WTC11 (cell line): Measurements from ENCODE around the gene IGFN1. TPM values are rescaled to one million over a fixed set of nuclear protein-coding genes. Genes with fewer than 3 reads are reported as not detected.

ENCODE experiments used
- ATAC-seq: fragments of 200-7000 bp; cut with Tn5 transposase; 2 replicates; pipeline ENCODE4 v1.10.0; 2021; ENCODE audit warnings: mild to moderate bottlenecking, moderate library complexity
- CTCF ChIA-PET: fragments of 300-600 bp; sonication (Branson Sonifier 250); formaldehyde crosslinking; loops from one replicate; lab custom pipeline; 2021; ENCODE audit warnings: antibody characterized with exemption; lab: Charles Lee
- POLR2A ChIA-PET: fragments of 350-600 bp; sonication (Branson Sonifier 250); formaldehyde crosslinking; loops from one replicate; lab custom pipeline; 2021; ENCODE audit warnings: antibody characterized with exemption; lab: Charles Lee
- DNase-seq: peaks from one replicate; pipeline ENCODE4 v3.0.0; 2021; ENCODE audit warnings: low spot score
- H3K27ac Mint-ChIP-seq: 2 replicates; pipeline ENCODE4 v1.8.0; 2021; ENCODE audit warnings: mixed read lengths
- H3K27me3 Mint-ChIP-seq: 2 replicates; pipeline ENCODE4 v1.8.0; 2021; ENCODE audit warnings: low read depth, mild to moderate bottlenecking, moderate library complexity, mixed read lengths
- H3K36me3 Mint-ChIP-seq: 2 replicates; pipeline ENCODE4 v1.8.0; 2021; ENCODE audit warnings: mixed read lengths
- H3K4me1 Mint-ChIP-seq: 2 replicates; pipeline ENCODE4 v1.8.0; 2022; ENCODE audit warnings: mixed read lengths
- H3K4me3 Mint-ChIP-seq: 2 replicates; pipeline ENCODE4 v1.8.0; 2021; ENCODE audit warnings: mild to moderate bottlenecking, moderate library complexity, mixed read lengths
- H3K9me3 Mint-ChIP-seq: 2 replicates; pipeline ENCODE4 v1.8.0; 2021; ENCODE audit warnings: mixed read lengths
- CREM ChIP-seq: sonication (generic); formaldehyde crosslinking; IDR thresholded peaks from 2 replicates; pipeline ENCODE4 v1.8.1; 2022; ENCODE audit warnings: mild to moderate bottlenecking, missing genetic modification reagents, moderate library complexity
- ELF4 ChIP-seq: sonication (generic); formaldehyde crosslinking; IDR thresholded peaks from 2 replicates; pipeline ENCODE4 v1.8.1; 2022; ENCODE audit warnings: low read depth, mild to moderate bottlenecking, moderate library complexity, missing genetic modification reagents
- FOXK1 ChIP-seq: sonication (generic); formaldehyde crosslinking; IDR thresholded peaks from 2 replicates; pipeline ENCODE4 v1.8.0; 2022; ENCODE audit warnings: mild to moderate bottlenecking, moderate library complexity, missing genetic modification reagents
- HMGA2 ChIP-seq: fragments of 250-450 bp; sonication (Bioruptor Pico); IDR thresholded peaks from 2 replicates; pipeline ENCODE4 v1.4.0; 2021; ENCODE audit warnings: mild to moderate bottlenecking, moderate library complexity
- JAZF1 ChIP-seq: fragments of 250-450 bp; sonication (Bioruptor Pico); IDR thresholded peaks from 2 replicates; pipeline ENCODE4 v1.9.0; 2021; ENCODE audit warnings: moderate library complexity, mild to moderate bottlenecking, inconsistent platforms
- NR2C2 ChIP-seq: sonication (generic); formaldehyde crosslinking; IDR thresholded peaks from 2 replicates; pipeline ENCODE4 v1.8.0; 2022; ENCODE audit warnings: mild to moderate bottlenecking, missing genetic modification reagents
- NR3C1 ChIP-seq: sonication (generic); formaldehyde crosslinking; conservative IDR thresholded peaks from 2 replicates; pipeline ENCODE4 v1.8.1; 2023; ENCODE audit warnings: low read depth, mild to moderate bottlenecking, missing genetic modification reagents
- OVOL2 ChIP-seq: fragments of 250-450 bp; sonication (Bioruptor Pico); IDR thresholded peaks from 2 replicates; pipeline ENCODE4 v1.9.0; 2021; ENCODE audit warnings: mild to moderate bottlenecking, borderline replicate concordance
- RELA ChIP-seq: sonication (generic); formaldehyde crosslinking; IDR thresholded peaks from 2 replicates; pipeline ENCODE4 v1.8.1; 2022; ENCODE audit warnings: missing genetic modification reagents, mild to moderate bottlenecking, borderline replicate concordance
- ZNF423 ChIP-seq: fragments of 250-450 bp; sonication (Bioruptor Pico); IDR thresholded peaks from 2 replicates; pipeline ENCODE4 v2.1.2; 2022; ENCODE audit warnings: mild to moderate bottlenecking, moderate library complexity
- total RNA-seq: library from RNA; stranded (reverse); gene quantifications from 3 replicates; pipeline ENCODE4 v1.2.3, GENCODE V29; 2021
- TF ChIP-seq, protein P1 (sequence below): sonication (generic); formaldehyde crosslinking; IDR thresholded peaks from 2 replicates; pipeline ENCODE4 v1.8.1; 2023; ENCODE audit warnings: mild to moderate bottlenecking, missing genetic modification reagents
- TF ChIP-seq, protein P2 (sequence below): sonication (generic); formaldehyde crosslinking; IDR thresholded peaks from 2 replicates; pipeline ENCODE4 v1.8.1; 2023; ENCODE audit warnings: mild to moderate bottlenecking, missing genetic modification reagents, moderate library complexity
- TF ChIP-seq, protein P3 (sequence below): sonication (generic); formaldehyde crosslinking; conservative IDR thresholded peaks from 2 replicates; pipeline ENCODE4 v1.8.1; 2023; ENCODE audit warnings: mild to moderate bottlenecking, low read depth, missing genetic modification reagents, moderate library complexity
- TF ChIP-seq, protein P4 (sequence below): sonication (generic); formaldehyde crosslinking; IDR thresholded peaks from 2 replicates; pipeline ENCODE4 v1.8.0; 2023; ENCODE audit warnings: missing genetic modification reagents
- TF ChIP-seq, protein P5 (sequence below): sonication (generic); formaldehyde crosslinking; conservative IDR thresholded peaks from 2 replicates; pipeline ENCODE4 v1.8.1; 2022; ENCODE audit warnings: mild to moderate bottlenecking, missing genetic modification reagents
- TF ChIP-seq, protein P6 (sequence below): sonication (generic); formaldehyde crosslinking; IDR thresholded peaks from 2 replicates; pipeline ENCODE4 v1.8.1; 2023; ENCODE audit warnings: mild to moderate bottlenecking, missing genetic modification reagents, borderline replicate concordance
- TF ChIP-seq, protein P7 (sequence below): sonication (generic); formaldehyde crosslinking; IDR thresholded peaks from 2 replicates; pipeline ENCODE4 v1.8.1; 2023; ENCODE audit warnings: mild to moderate bottlenecking, moderate library complexity, missing genetic modification reagents
- TF ChIP-seq, protein P8 (sequence below): fragments of 250-450 bp; sonication (Bioruptor Pico); IDR thresholded peaks from 2 replicates; pipeline ENCODE4 v1.9.0; 2021; ENCODE audit warnings: mild to moderate bottlenecking
- TF ChIP-seq, protein P9 (sequence below): fragments of 250-450 bp; sonication (Bioruptor Pico); IDR thresholded peaks from 2 replicates; pipeline ENCODE4 v1.9.0; 2021; ENCODE audit warnings: mild to moderate bottlenecking

The IGFN1 gene
- total RNA-seq, 1 experiment from 2014 or later: 0.11 TPM

DNA sequence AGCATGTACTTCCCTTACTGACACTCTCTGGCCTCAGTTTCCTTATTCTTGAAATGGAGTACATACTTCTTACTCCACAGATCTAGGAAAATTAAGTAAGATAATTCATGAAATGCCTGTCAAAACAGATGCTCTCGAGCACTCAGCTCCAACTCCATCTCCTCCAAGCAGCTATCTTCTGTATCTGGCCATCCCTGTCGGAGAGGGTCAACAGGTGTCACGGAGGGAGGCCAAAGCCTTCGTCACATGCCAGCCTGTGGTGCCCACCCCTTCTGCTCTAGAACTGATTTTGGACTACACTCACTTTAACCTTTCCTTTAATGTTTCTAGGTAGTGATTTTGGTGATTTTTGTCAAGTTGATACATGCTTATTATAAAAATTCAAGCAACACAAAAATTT is 73.9 kb downstream of the IGFN1 start:
- CTCF ChIA-PET: interaction anchor here (1.8 to 2.0 kb wide), 2 partner anchors 41 to 82 kb away, joined by 4 to 5 read pairs; no protein-coding TSS in a partner anchor
- no peak for DNase-seq
- Mint-ChIP-seq H3K36me3 (no peaks in the 10 kb centered on the region), H3K9me3 (no peaks in the 10 kb centered on the region), H3K4me1 (peaks cover 9% of the 10 kb centered on the region), H3K4me3 (no peak overlapping the region), H3K27me3 (peaks cover 11% of the 10 kb centered on the region), H3K27ac (no peak overlapping the region)
- no peak for TF ChIP-seq HMGA2 (CRISPR knock-in tag)
- TF ChIP-seq RELA: no peak
- no peak for TF ChIP-seq ZNF423 (CRISPR knock-in tag)
- TF ChIP-seq, protein P1, sequence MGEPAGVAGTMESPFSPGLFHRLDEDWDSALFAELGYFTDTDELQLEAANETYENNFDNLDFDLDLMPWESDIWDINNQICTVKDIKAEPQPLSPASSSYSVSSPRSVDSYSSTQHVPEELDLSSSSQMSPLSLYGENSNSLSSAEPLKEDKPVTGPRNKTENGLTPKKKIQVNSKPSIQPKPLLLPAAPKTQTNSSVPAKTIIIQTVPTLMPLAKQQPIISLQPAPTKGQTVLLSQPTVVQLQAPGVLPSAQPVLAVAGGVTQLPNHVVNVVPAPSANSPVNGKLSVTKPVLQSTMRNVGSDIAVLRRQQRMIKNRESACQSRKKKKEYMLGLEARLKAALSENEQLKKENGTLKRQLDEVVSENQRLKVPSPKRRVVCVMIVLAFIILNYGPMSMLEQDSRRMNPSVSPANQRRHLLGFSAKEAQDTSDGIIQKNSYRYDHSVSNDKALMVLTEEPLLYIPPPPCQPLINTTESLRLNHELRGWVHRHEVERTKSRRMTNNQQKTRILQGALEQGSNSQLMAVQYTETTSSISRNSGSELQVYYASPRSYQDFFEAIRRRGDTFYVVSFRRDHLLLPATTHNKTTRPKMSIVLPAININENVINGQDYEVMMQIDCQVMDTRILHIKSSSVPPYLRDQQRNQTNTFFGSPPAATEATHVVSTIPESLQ (CRISPR knock-in tag): no peak
- TF ChIP-seq, protein P2, sequence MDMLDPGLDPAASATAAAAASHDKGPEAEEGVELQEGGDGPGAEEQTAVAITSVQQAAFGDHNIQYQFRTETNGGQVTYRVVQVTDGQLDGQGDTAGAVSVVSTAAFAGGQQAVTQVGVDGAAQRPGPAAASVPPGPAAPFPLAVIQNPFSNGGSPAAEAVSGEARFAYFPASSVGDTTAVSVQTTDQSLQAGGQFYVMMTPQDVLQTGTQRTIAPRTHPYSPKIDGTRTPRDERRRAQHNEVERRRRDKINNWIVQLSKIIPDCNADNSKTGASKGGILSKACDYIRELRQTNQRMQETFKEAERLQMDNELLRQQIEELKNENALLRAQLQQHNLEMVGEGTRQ (CRISPR knock-in tag): no peak
- TF ChIP-seq, protein P3, sequence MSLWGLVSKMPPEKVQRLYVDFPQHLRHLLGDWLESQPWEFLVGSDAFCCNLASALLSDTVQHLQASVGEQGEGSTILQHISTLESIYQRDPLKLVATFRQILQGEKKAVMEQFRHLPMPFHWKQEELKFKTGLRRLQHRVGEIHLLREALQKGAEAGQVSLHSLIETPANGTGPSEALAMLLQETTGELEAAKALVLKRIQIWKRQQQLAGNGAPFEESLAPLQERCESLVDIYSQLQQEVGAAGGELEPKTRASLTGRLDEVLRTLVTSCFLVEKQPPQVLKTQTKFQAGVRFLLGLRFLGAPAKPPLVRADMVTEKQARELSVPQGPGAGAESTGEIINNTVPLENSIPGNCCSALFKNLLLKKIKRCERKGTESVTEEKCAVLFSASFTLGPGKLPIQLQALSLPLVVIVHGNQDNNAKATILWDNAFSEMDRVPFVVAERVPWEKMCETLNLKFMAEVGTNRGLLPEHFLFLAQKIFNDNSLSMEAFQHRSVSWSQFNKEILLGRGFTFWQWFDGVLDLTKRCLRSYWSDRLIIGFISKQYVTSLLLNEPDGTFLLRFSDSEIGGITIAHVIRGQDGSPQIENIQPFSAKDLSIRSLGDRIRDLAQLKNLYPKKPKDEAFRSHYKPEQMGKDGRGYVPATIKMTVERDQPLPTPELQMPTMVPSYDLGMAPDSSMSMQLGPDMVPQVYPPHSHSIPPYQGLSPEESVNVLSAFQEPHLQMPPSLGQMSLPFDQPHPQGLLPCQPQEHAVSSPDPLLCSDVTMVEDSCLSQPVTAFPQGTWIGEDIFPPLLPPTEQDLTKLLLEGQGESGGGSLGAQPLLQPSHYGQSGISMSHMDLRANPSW (CRISPR knock-in tag): no peak
- TF ChIP-seq, protein P4, sequence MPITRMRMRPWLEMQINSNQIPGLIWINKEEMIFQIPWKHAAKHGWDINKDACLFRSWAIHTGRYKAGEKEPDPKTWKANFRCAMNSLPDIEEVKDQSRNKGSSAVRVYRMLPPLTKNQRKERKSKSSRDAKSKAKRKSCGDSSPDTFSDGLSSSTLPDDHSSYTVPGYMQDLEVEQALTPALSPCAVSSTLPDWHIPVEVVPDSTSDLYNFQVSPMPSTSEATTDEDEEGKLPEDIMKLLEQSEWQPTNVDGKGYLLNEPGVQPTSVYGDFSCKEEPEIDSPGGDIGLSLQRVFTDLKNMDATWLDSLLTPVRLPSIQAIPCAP (CRISPR knock-in tag): no peak
- TF ChIP-seq, protein P5, sequence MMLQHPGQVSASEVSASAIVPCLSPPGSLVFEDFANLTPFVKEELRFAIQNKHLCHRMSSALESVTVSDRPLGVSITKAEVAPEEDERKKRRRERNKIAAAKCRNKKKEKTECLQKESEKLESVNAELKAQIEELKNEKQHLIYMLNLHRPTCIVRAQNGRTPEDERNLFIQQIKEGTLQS: no peak
- TF ChIP-seq FOXK1: no peak
- TF ChIP-seq JAZF1 (CRISPR knock-in tag): no peak
- no peak for TF ChIP-seq ELF4 (CRISPR knock-in tag)
- TF ChIP-seq OVOL2 (CRISPR knock-in tag): no peak
- TF ChIP-seq, protein P6, sequence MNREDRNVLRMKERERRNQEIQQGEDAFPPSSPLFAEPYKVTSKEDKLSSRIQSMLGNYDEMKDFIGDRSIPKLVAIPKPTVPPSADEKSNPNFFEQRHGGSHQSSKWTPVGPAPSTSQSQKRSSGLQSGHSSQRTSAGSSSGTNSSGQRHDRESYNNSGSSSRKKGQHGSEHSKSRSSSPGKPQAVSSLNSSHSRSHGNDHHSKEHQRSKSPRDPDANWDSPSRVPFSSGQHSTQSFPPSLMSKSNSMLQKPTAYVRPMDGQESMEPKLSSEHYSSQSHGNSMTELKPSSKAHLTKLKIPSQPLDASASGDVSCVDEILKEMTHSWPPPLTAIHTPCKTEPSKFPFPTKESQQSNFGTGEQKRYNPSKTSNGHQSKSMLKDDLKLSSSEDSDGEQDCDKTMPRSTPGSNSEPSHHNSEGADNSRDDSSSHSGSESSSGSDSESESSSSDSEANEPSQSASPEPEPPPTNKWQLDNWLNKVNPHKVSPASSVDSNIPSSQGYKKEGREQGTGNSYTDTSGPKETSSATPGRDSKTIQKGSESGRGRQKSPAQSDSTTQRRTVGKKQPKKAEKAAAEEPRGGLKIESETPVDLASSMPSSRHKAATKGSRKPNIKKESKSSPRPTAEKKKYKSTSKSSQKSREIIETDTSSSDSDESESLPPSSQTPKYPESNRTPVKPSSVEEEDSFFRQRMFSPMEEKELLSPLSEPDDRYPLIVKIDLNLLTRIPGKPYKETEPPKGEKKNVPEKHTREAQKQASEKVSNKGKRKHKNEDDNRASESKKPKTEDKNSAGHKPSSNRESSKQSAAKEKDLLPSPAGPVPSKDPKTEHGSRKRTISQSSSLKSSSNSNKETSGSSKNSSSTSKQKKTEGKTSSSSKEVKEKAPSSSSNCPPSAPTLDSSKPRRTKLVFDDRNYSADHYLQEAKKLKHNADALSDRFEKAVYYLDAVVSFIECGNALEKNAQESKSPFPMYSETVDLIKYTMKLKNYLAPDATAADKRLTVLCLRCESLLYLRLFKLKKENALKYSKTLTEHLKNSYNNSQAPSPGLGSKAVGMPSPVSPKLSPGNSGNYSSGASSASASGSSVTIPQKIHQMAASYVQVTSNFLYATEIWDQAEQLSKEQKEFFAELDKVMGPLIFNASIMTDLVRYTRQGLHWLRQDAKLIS (CRISPR knock-in tag): no peak
- TF ChIP-seq CREM (CRISPR knock-in tag): no peak
- no peak for ATAC-seq
- POLR2A ChIA-PET: no interaction called here

DNA sequence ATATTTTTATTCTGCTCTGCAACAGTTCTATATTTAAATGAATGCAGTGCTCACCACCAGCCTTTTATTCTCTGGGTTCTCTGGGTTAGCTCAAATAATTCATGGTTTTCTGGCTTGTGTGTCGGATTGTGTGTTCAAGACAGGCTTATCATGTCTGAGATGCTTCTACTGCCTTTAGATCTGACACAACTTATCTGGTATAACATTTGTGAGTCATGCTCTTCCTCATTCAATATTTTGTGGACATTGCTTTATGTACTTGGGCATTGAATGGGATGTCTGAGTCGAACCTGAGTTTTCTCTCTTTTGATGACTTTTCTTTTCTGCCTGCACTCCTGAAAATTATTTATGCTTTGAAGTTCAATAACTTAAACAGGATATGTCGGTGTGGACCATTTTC is 75.1 kb downstream of the IGFN1 start:
- Mint-ChIP-seq H3K4me1 (peaks cover under 1% of the 10 kb centered on the region; the same call in 1 of the 2 replicates), H3K27me3 (peaks cover 7% of the 10 kb centered on the region), H3K4me3 (no peak overlapping the region), H3K9me3 (no peaks in the 10 kb centered on the region), H3K36me3 (no peaks in the 10 kb centered on the region), H3K27ac (no peak overlapping the region)
- CTCF ChIA-PET: interaction anchor here (1.1 to 2.0 kb wide), 2 partner anchors 11 to 81 kb away, joined by 5 to 7 read pairs; no protein-coding TSS in a partner anchor
- DNase-seq: no peak
- POLR2A ChIA-PET: no interaction called here
- ATAC-seq: no peak
- TF ChIP-seq ZNF423 (CRISPR knock-in tag): no peak
- TF ChIP-seq, protein P7, sequence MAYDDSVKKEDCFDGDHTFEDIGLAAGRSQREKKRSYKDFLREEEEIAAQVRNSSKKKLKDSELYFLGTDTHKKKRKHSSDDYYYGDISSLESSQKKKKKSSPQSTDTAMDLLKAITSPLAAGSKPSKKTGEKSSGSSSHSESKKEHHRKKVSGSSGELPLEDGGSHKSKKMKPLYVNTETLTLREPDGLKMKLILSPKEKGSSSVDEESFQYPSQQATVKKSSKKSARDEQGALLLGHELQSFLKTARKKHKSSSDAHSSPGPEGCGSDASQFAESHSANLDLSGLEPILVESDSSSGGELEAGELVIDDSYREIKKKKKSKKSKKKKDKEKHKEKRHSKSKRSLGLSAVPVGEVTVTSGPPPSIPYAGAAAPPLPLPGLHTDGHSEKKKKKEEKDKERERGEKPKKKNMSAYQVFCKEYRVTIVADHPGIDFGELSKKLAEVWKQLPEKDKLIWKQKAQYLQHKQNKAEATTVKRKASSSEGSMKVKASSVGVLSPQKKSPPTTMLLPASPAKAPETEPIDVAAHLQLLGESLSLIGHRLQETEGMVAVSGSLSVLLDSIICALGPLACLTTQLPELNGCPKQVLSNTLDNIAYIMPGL: no peak
- TF ChIP-seq, protein P8, sequence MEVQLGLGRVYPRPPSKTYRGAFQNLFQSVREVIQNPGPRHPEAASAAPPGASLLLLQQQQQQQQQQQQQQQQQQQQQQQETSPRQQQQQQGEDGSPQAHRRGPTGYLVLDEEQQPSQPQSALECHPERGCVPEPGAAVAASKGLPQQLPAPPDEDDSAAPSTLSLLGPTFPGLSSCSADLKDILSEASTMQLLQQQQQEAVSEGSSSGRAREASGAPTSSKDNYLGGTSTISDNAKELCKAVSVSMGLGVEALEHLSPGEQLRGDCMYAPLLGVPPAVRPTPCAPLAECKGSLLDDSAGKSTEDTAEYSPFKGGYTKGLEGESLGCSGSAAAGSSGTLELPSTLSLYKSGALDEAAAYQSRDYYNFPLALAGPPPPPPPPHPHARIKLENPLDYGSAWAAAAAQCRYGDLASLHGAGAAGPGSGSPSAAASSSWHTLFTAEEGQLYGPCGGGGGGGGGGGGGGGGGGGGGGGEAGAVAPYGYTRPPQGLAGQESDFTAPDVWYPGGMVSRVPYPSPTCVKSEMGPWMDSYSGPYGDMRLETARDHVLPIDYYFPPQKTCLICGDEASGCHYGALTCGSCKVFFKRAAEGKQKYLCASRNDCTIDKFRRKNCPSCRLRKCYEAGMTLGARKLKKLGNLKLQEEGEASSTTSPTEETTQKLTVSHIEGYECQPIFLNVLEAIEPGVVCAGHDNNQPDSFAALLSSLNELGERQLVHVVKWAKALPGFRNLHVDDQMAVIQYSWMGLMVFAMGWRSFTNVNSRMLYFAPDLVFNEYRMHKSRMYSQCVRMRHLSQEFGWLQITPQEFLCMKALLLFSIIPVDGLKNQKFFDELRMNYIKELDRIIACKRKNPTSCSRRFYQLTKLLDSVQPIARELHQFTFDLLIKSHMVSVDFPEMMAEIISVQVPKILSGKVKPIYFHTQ (CRISPR knock-in tag): no peak
- TF ChIP-seq NR3C1 (CRISPR knock-in tag): no peak
- TF ChIP-seq, protein P9, sequence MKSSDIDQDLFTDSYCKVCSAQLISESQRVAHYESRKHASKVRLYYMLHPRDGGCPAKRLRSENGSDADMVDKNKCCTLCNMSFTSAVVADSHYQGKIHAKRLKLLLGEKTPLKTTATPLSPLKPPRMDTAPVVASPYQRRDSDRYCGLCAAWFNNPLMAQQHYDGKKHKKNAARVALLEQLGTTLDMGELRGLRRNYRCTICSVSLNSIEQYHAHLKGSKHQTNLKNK (CRISPR knock-in tag): no peak
- TF ChIP-seq NR2C2 (CRISPR knock-in tag): no peak
